ENCODE measurements around the gene RNU5D-1.

GRCh38 chr1:44759077-44759476 is 28.1 kb upstream of the RNU5D-1 start:
- TF ChIP-seq, protein P1, sequence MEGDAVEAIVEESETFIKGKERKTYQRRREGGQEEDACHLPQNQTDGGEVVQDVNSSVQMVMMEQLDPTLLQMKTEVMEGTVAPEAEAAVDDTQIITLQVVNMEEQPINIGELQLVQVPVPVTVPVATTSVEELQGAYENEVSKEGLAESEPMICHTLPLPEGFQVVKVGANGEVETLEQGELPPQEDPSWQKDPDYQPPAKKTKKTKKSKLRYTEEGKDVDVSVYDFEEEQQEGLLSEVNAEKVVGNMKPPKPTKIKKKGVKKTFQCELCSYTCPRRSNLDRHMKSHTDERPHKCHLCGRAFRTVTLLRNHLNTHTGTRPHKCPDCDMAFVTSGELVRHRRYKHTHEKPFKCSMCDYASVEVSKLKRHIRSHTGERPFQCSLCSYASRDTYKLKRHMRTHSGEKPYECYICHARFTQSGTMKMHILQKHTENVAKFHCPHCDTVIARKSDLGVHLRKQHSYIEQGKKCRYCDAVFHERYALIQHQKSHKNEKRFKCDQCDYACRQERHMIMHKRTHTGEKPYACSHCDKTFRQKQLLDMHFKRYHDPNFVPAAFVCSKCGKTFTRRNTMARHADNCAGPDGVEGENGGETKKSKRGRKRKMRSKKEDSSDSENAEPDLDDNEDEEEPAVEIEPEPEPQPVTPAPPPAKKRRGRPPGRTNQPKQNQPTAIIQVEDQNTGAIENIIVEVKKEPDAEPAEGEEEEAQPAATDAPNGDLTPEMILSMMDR (IDR thresholded peaks at IDR 0.05): no peak
- TF ChIP-seq EP300 (IDR thresholded peaks at IDR 0.05): no peak

All from stomach (tissue), 4 donors.